Osteoblast (primary cell): ENCODE data around the gene AZGP1. TPM values are rescaled to one million over a fixed set of nuclear protein-coding genes. Genes with fewer than 3 reads are reported as not detected.
A peak's percentile ranks its signal among the peaks of the same experiment; 100 is the strongest.

Source experiments
- DNase-seq: peaks from one replicate; pipeline ENCODE4 v3.0.0; 2011; ENCODE audit warnings: low spot score, mixed read lengths; ENCODE audit not compliant: insufficient read length; ENCODE audit errors: missing footprints
- H2AFZ ChIP-seq: 2 replicates; pipeline ENCODE4 v1.6.0; 2011; ENCODE audit warnings: mild to moderate bottlenecking, low read length
- H3K27ac ChIP-seq: 2 replicates; pipeline ENCODE4 v1.5.1; 2011; ENCODE audit warnings: mild to moderate bottlenecking, low read depth, low read length, moderate library complexity
- H3K27me3 ChIP-seq: 2 replicates; pipeline ENCODE4 v1.6.0; 2012; ENCODE audit warnings: mild to moderate bottlenecking, control low read depth, inconsistent platforms, low read length, moderate library complexity; ENCODE audit not compliant: insufficient read depth
- H3K36me3 ChIP-seq: 2 replicates; pipeline ENCODE4 v1.5.1; 2011; ENCODE audit warnings: mild to moderate bottlenecking, low read length, control low read depth, moderate library complexity; ENCODE audit not compliant: insufficient read depth
- H3K4me1 ChIP-seq: 2 replicates; pipeline ENCODE4 v1.5.1; 2011; ENCODE audit warnings: mild to moderate bottlenecking, low read length, control low read depth, moderate library complexity; ENCODE audit not compliant: insufficient read depth
- H3K4me2 ChIP-seq: 2 replicates; pipeline ENCODE4 v1.6.0; 2011; ENCODE audit warnings: mild to moderate bottlenecking, low read length; ENCODE audit not compliant: insufficient read depth
- H3K4me3 ChIP-seq: fragments of 200-600 bp; sonication (generic); 3 replicates; pipeline ENCODE4 v1.5.1; 2012; ENCODE audit warnings: mild to moderate bottlenecking, low read length, inconsistent platforms; ENCODE audit not compliant: insufficient read depth
- H3K79me2 ChIP-seq: 2 replicates; pipeline ENCODE4 v1.6.0; 2012; ENCODE audit warnings: mild to moderate bottlenecking, low read length, control low read depth, inconsistent platforms; ENCODE audit not compliant: insufficient read depth
- H3K9me3 ChIP-seq: 2 replicates; pipeline ENCODE4 v1.5.1; 2011; ENCODE audit warnings: low read depth, low read length, control low read depth
- H4K20me1 ChIP-seq: 2 replicates; pipeline ENCODE4 v1.6.0; 2012; ENCODE audit warnings: mild to moderate bottlenecking, low read length, control low read depth; ENCODE audit not compliant: insufficient read depth
- CTCF ChIP-seq: IDR thresholded peaks from 2 replicates; pipeline ENCODE4 v1.5.1; 2011; ENCODE audit warnings: mild to moderate bottlenecking, low read depth, low read length, moderate library complexity; ENCODE audit errors: extremely low read depth
- small RNA-seq: library from RNA; depleted of rRNA; stranded (forward); fragments of <200 nt; gene quantifications from one replicate; pipeline ENCODE3, GENCODE V24; 2012
- total RNA-seq: library from RNA; depleted of rRNA; stranded (reverse); fragments of >200 nt; gene quantifications from 2 replicates; pipeline ENCODE4 v1.2.3, GENCODE V29; 2012

Gene AZGP1
- total RNA-seq, 1 donor, result not detected

GRCh38 chr7:99920149-99920548, 55.7 kb downstream of the AZGP1 start:
- Histone ChIP-seq H3K79me2 (peaks cover 40% of the 10 kb centered on the region), H3K4me2 (peak overlapping the region; percentile 94), H3K36me3 (peaks cover 8% of the 10 kb centered on the region), H4K20me1 (peaks cover 23% of the 10 kb centered on the region), H2AFZ (peak overlapping the region; percentile 92), H3K27ac (peak overlapping the region; percentile 85), H3K4me3 (peak overlapping the region; percentile 88), H3K9me3 (no peaks in the 10 kb centered on the region), H3K4me1 (peaks cover 17% of the 10 kb centered on the region), H3K27me3 (no peaks in the 10 kb centered on the region)
- DNase-seq, result no peak
- no peak for TF ChIP-seq CTCF

- no peak for DNase-seq
- Histone ChIP-seq H3K4me3 (peak overlapping the region; percentile 88), H4K20me1 (peaks cover 23% of the 10 kb centered on the region), H3K4me1 (peaks cover 17% of the 10 kb centered on the region), H3K79me2 (peaks cover 44% of the 10 kb centered on the region), H3K9me3 (no peaks in the 10 kb centered on the region), H3K27ac (peak overlapping the region; percentile 85), H2AFZ (peak overlapping the region; percentile 92), H3K36me3 (peaks cover 8% of the 10 kb centered on the region), H3K27me3 (no peaks in the 10 kb centered on the region), H3K4me2 (peak overlapping the region; percentile 94)
- TF ChIP-seq CTCF, result no peak
Measured at GRCh38 chr7:99919814-99920112, 56.1 kb downstream of the AZGP1 start.

- H3K27me3 ChIP-seq, result no peaks in the 10 kb centered on the region
- peak within 1 kb of the TSS; percentile 85 for H3K27ac ChIP-seq
- peak within 1 kb of the TSS; percentile 92 for H2AFZ ChIP-seq
- peak; percentile 97 for DNase-seq
- H4K20me1 ChIP-seq, result peaks cover 23% of the 10 kb centered on the region
- H3K36me3 ChIP-seq, result peaks cover 8% of the 10 kb centered on the region
- no peaks in the 10 kb centered on the region for H3K9me3 ChIP-seq
- peak within 1 kb of the TSS; percentile 88 for H3K4me3 ChIP-seq
- peak; percentile 26 for TF ChIP-seq CTCF
- peak within 1 kb of the TSS; percentile 94 for H3K4me2 ChIP-seq
- H3K79me2 ChIP-seq, result peaks cover 48% of the 10 kb centered on the region
- peaks cover 17% of the 10 kb centered on the region for H3K4me1 ChIP-seq
Measured at GRCh38 chr7:99918959-99919813, 56.6 kb downstream of the AZGP1 start, which contains the start of gene TRIM4. Gene TRIM4 (minus strand): TSS chr7:99919530. CDS start chr7:99919401, 129 bp downstream.

Small RNA genes within 50 kb of the gene (small RNA-seq; reads per million reads assigned to genes)
- gene RF00019 (not detected), gene RF00561 (not detected)

Other genes starting within 250 kb of the AZGP1 start
- gene CYP3A7, start 240.8 kb downstream of the AZGP1 start, total RNA-seq, result not detected in 2 replicates
- not detected in 2 replicates for gene CYP3A4, start 191.8 kb downstream of the AZGP1 start, total RNA-seq
- not detected in 2 replicates for gene CYP3A43, start 148.0 kb downstream of the AZGP1 start, total RNA-seq
- 0.29 and 0.72 TPM in 2 replicates for gene OR2AE1, start 99.0 kb downstream of the AZGP1 start, total RNA-seq
- 26.4 and 29.5 TPM in 2 replicates for gene TRIM4, start 56.5 kb downstream of the AZGP1 start, total RNA-seq
- gene GJC3, start 46.4 kb downstream of the AZGP1 start, total RNA-seq, result not detected in 2 replicates
- gene ZKSCAN1, start 39.6 kb upstream of the AZGP1 start, total RNA-seq, result 46.0 and 46.3 TPM in 2 replicates
- gene ZSCAN21, start 73.7 kb upstream of the AZGP1 start, total RNA-seq, result 9.8 and 10.9 TPM in 2 replicates
- gene ZNF3, start 105.7 kb upstream of the AZGP1 start, total RNA-seq, result 30.4 and 33.9 TPM in 2 replicates
- gene COPS6, start 112.9 kb upstream of the AZGP1 start, total RNA-seq, result 42.4 and 45.6 TPM in 2 replicates
- gene MCM7, start 125.4 kb upstream of the AZGP1 start, total RNA-seq, result 28.6 and 31.2 TPM in 2 replicates
- 19.5 and 20.0 TPM in 2 replicates for gene AP4M1, start 125.6 kb upstream of the AZGP1 start, total RNA-seq
- gene TAF6, start 143.3 kb upstream of the AZGP1 start, total RNA-seq, result 33.3 and 36.2 TPM in 2 replicates
- gene CNPY4, start 143.6 kb upstream of the AZGP1 start, total RNA-seq, result 24.2 and 25.0 TPM in 2 replicates
- 2.2 and 2.7 TPM in 2 replicates for gene MBLAC1, start 150.9 kb upstream of the AZGP1 start, total RNA-seq
- gene LAMTOR4, start 172.9 kb upstream of the AZGP1 start, total RNA-seq, result 63.7 and 70.7 TPM in 2 replicates
- 7.1 and 8.0 TPM in 2 replicates for gene TRAPPC14, start 182.7 kb upstream of the AZGP1 start, total RNA-seq
- 1.1 and 2.7 TPM in 2 replicates for gene GAL3ST4, start 192.6 kb upstream of the AZGP1 start, total RNA-seq
- 1.4 and 1.8 TPM in 2 replicates for gene GPC2, start 201.3 kb upstream of the AZGP1 start, total RNA-seq
- 0.59 and 1.4 TPM in 2 replicates for gene STAG3, start 201.9 kb upstream of the AZGP1 start, total RNA-seq
- gene PVRIG, start 243.9 kb upstream of the AZGP1 start, total RNA-seq, result not detected in 2 replicates